ENCODE results near the gene EFEMP2. TPM values are rescaled to one million over a fixed set of nuclear protein-coding genes. Genes with fewer than 3 reads are reported as not detected.

Gene EFEMP2
- total RNA-seq, 1 donor from 2014 or later = 38.0 TPM

GRCh38 chr11:65856689-65857499 lies 15.7 kb downstream of the EFEMP2 start:
- peaks cover 58% of the 10 kb centered on the region for H3K4me1 Mint-ChIP-seq
- peaks cover 29% of the 10 kb centered on the region for H3K27me3 Mint-ChIP-seq (ENCODE audit: low read depth)
- DNase-seq (ENCODE audit: low read depth, low spot score) = peak; percentile 49
- H3K36me3 Mint-ChIP-seq (ENCODE audit: low read depth) = peaks cover 40% of the 10 kb centered on the region
- TF ChIP-seq CTCF (conservative IDR thresholded peaks at IDR 0.05) = no peak
- H3K9me3 Mint-ChIP-seq = peaks cover 3% of the 10 kb centered on the region
- H3K4me3 Mint-ChIP-seq = peak overlapping the region; percentile 94
- H3K27ac Mint-ChIP-seq (ENCODE audit: unreplicated experiment) = peak overlapping the region; percentile 7

DNA sequence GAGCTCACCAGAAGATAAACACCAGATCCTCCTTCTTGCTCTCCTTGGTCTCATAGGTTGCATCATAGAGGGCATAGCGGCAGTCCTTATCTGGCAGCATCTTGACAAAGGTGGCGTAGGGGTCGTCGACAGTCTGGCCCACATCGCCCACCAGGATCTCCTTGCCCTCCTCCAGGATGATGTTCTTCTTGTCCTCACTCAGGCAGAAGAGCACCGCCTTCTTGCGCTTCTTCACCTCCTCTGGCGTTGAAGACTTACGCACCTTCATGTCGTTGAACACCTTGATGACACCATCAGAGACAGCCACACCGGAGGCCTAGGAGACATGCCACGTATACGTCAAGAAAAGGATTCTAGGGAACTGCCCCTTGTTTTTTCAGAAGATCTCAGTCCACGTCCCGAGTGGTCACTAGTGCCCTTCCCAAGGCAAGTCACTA lies 16.7 kb downstream of the EFEMP2 start:
- peak overlapping the region; percentile 94 for H3K4me3 Mint-ChIP-seq
- H3K27ac Mint-ChIP-seq (ENCODE audit: unreplicated experiment) = no peak overlapping the region
- peaks cover 7% of the 10 kb centered on the region for H3K9me3 Mint-ChIP-seq
- H3K27me3 Mint-ChIP-seq (ENCODE audit: low read depth) = peaks cover 39% of the 10 kb centered on the region
- TF ChIP-seq CTCF (conservative IDR thresholded peaks at IDR 0.05) = no peak
- H3K36me3 Mint-ChIP-seq (ENCODE audit: low read depth) = peaks cover 45% of the 10 kb centered on the region
- H3K4me1 Mint-ChIP-seq = peaks cover 53% of the 10 kb centered on the region
- DNase-seq (ENCODE audit: low read depth, low spot score) = no peak

DNA sequence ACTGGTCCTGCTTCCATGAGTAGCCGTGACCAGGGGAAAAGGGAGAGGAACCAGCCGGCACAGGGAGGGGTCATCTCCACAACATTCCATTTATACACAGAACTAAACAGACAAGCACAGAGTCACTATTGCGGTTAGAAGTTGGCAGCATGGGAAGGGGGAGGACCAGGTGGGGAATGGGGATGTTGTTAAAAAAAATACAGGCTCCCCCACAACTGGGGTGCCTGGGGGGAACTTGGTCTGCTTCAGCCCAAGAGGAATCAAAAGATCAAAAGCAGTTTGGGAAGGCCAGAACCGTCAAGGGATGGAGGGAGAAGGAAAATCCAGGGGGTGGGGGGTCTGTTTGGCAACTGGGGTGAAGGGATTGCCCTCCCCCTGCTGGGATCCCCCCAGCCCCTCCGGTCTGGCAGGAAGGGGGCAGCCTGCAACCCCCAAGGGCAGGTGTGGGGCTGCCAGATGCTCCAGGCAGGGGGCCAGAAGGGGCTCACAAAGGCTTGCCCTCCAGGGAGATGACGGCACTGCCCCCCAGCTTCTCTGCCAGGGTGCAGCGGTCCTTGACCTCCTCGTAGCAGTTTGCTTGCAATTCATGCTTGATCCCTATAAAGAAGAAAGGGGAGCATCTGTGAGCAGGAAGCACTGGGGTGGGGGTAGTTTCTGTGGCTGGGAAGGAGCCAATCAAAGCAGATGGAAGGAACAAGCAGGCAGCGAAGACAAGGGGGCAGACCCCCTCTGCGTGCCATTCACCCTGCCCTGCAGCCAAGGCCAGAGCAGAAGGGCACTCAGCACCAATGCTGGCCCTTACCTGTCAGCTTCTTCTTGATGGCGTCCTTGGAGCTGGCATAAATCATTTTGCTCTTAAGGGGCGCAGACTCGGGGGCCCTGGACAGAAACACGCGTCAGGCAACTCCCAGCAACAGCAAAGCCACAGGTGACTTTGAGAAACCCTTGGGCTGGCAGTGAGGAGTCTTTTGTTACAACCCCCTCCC lies 17.5 kb downstream of the EFEMP2 start:
- peaks cover 51% of the 10 kb centered on the region for H3K4me1 Mint-ChIP-seq
- no peak for DNase-seq (ENCODE audit: low read depth, low spot score)
- peaks cover 7% of the 10 kb centered on the region for H3K9me3 Mint-ChIP-seq
- peaks cover 45% of the 10 kb centered on the region for H3K36me3 Mint-ChIP-seq (ENCODE audit: low read depth)
- TF ChIP-seq CTCF (conservative IDR thresholded peaks at IDR 0.05) = no peak
- H3K27ac Mint-ChIP-seq (ENCODE audit: unreplicated experiment) = no peak overlapping the region
- H3K27me3 Mint-ChIP-seq (ENCODE audit: low read depth) = peaks cover 41% of the 10 kb centered on the region
- H3K4me3 Mint-ChIP-seq = peak overlapping the region; percentile 94

- Mint-ChIP-seq H3K4me3 (peak overlapping the region; percentile 89), H3K4me1 (peaks cover 44% of the 10 kb centered on the region), H3K9me3 (peaks cover 7% of the 10 kb centered on the region), H3K36me3 (ENCODE audit: low read depth) (peaks cover 45% of the 10 kb centered on the region), H3K27ac (ENCODE audit: unreplicated experiment) (no peak overlapping the region), H3K27me3 (ENCODE audit: low read depth) (peaks cover 50% of the 10 kb centered on the region)
- DNase-seq (ENCODE audit: low read depth, low spot score) = no peak
- no peak for TF ChIP-seq CTCF (conservative IDR thresholded peaks at IDR 0.05)
Observed at GRCh38 chr11:65854161-65854592, 18.4 kb downstream of the EFEMP2 start.

- H3K9me3 Mint-ChIP-seq = peaks cover 7% of the 10 kb centered on the region
- peaks cover 37% of the 10 kb centered on the region for H3K4me1 Mint-ChIP-seq
- no peak for DNase-seq (ENCODE audit: low read depth, low spot score)
- peak overlapping the region; percentile 89 for H3K4me3 Mint-ChIP-seq
- H3K27ac Mint-ChIP-seq (ENCODE audit: unreplicated experiment) = no peak overlapping the region
- TF ChIP-seq CTCF (conservative IDR thresholded peaks at IDR 0.05) = no peak
- H3K36me3 Mint-ChIP-seq (ENCODE audit: low read depth) = peaks cover 45% of the 10 kb centered on the region
- peaks cover 55% of the 10 kb centered on the region for H3K27me3 Mint-ChIP-seq (ENCODE audit: low read depth)
Observed at GRCh38 chr11:65853246-65853979, 19.2 kb downstream of the EFEMP2 start.
